GM18502 (cell line): ENCODE measurements around the gene SMYD4.
"Not testable (repeated sequence)": the region's sequence is repeated elsewhere in the genome, so short reads cannot be mapped to it uniquely, and the experiment has no call there.

Experiments used
- ATAC-seq: cut with Tn5 transposase; IDR thresholded peaks from one replicate; pipeline ENCODE4 v1.9.1; 2021; ENCODE audit warnings: mild to moderate bottlenecking; ENCODE audit not compliant: unreplicated experiment, poor library complexity

SMYD4 gene

GRCh38 chr17:1762233-1762900 lies 67.3 kb downstream of the SMYD4 start:
- ATAC-seq = no peak

GRCh38 chr17:1759529-1759928 lies 70.2 kb downstream of the SMYD4 start:
- no peak for ATAC-seq

GRCh38 chr17:1758807-1759206 lies 70.9 kb downstream of the SMYD4 start:
- ATAC-seq = no peak

GRCh38 chr17:1755827-1756262 lies 73.9 kb downstream of the SMYD4 start:
- no peak for ATAC-seq

GRCh38 chr17:1755252-1755826 lies 74.4 kb downstream of the SMYD4 start:
- ATAC-seq = no peak

- ATAC-seq = no peak
Observed at GRCh38 chr17:1754430-1755112, 75.1 kb downstream of the SMYD4 start.

- ATAC-seq = no peak
Observed at GRCh38 chr17:1753767-1754429, 75.8 kb downstream of the SMYD4 start.

GRCh38 chr17:1752425-1753262 lies 77.1 kb downstream of the SMYD4 start:
- no peak for ATAC-seq

GRCh38 chr17:1750628-1751027 lies 79.1 kb downstream of the SMYD4 start:
- no peak for ATAC-seq

- no peak for ATAC-seq
Observed at GRCh38 chr17:1746975-1747543, 82.6 kb downstream of the SMYD4 start.

GRCh38 chr17:1745513-1746020 lies 84.1 kb downstream of the SMYD4 start:
- ATAC-seq = no peak

GRCh38 chr17:1744551-1745512 lies 84.9 kb downstream of the SMYD4 start:
- no peak for ATAC-seq

- no peak for ATAC-seq
Observed at GRCh38 chr17:1743088-1743439, 86.6 kb downstream of the SMYD4 start.

GRCh38 chr17:1742371-1743087 lies 87.2 kb downstream of the SMYD4 start, which contains the start of gene SERPINF2:
TSS of gene SERPINF2 (plus strand) at chr17:1742871. CDS start at chr17:1744996, 2,125 bp downstream.
- no peak for ATAC-seq

GRCh38 chr17:1741899-1742298 lies 87.8 kb downstream of the SMYD4 start:
- not testable (repeated sequence) for ATAC-seq

GRCh38 chr17:1737531-1738291 lies 92.0 kb downstream of the SMYD4 start:
- no peak for ATAC-seq
